IMR-90 (cell line): Measurements from ENCODE around the gene GDNF. TPM values are rescaled to one million over a fixed set of nuclear protein-coding genes. Genes with fewer than 3 reads are reported as not detected.
A peak's percentile ranks its signal among the peaks of the same experiment; 100 is the strongest.

Experiments
- ATAC-seq: fragments of 200-7000 bp; cut with Tn5 transposase; 2 replicates; pipeline ENCODE4 v1.9.1; 2020; ENCODE audit warnings: low read depth, mild to moderate bottlenecking, moderate library complexity
- BruUV-seq: library from RNA; stranded (reverse); fragments of 400-500 nt; replicated peaks from 2 replicates; lab custom pipeline; 2021; lab: Mats Ljungman, UMichigan
- CTCF ChIA-PET: fragments of 300-600 bp; formaldehyde crosslinking; extraction: SDS; loops from one replicate; lab custom pipeline; 2021; ENCODE audit warnings: antibody characterized with exemption; lab: Yijun Ruan, JAX
- POLR2A ChIA-PET: fragments of 300-600 bp; sonication (Branson Sonifier 250); formaldehyde crosslinking; loops from one replicate; lab custom pipeline; 2022; ENCODE audit warnings: antibody characterized with exemption; ENCODE audit not compliant: unreplicated experiment; lab: Charles Lee
- DNase-seq: peaks from one replicate; pipeline ENCODE4 v3.0.0; 2013
- H2AFZ ChIP-seq: replicated peaks from 2 replicates; pipeline ENCODE3; 2013; ENCODE audit warnings: low read length, mild to moderate bottlenecking; ENCODE audit not compliant: poor library complexity
- H2AK5ac ChIP-seq: 2 replicates; pipeline ENCODE4 v1.6.1; 2013; ENCODE audit warnings: low read depth, low read length, inconsistent platforms
- H2AK9ac ChIP-seq: replicated peaks from 2 replicates; pipeline ENCODE3; 2013; ENCODE audit warnings: mild to moderate bottlenecking, low read depth, low read length, moderate library complexity; ENCODE audit not compliant: poor library complexity
- H2BK120ac ChIP-seq: 2 replicates; pipeline ENCODE4 v1.6.1; 2013; ENCODE audit warnings: low read depth, low read length, inconsistent platforms
- H2BK15ac ChIP-seq: 3 replicates; pipeline ENCODE4 v1.6.1; 2013; ENCODE audit warnings: low read depth, low read length, inconsistent platforms
- H2BK20ac ChIP-seq: 2 replicates; pipeline ENCODE4 v1.6.1; 2013; ENCODE audit warnings: low read depth, mild to moderate bottlenecking, inconsistent platforms, low read length, moderate library complexity
- H2BK5ac ChIP-seq: 2 replicates; pipeline ENCODE4 v1.6.1; 2013; ENCODE audit warnings: mild to moderate bottlenecking, low read depth, low read length, inconsistent platforms; ENCODE audit not compliant: poor library complexity, severe bottlenecking
- H3K14ac ChIP-seq: replicated peaks from 2 replicates; pipeline ENCODE4 v1.6.1; 2013; ENCODE audit warnings: low read depth, low read length, inconsistent platforms
- H3K18ac ChIP-seq: 2 replicates; pipeline ENCODE4 v1.6.1; 2013; ENCODE audit warnings: low read depth, low read length, control low read depth
- H3K23ac ChIP-seq: 2 replicates; pipeline ENCODE4 v1.6.1; 2013; ENCODE audit warnings: low read depth, low read length, inconsistent platforms
- H3K27ac ChIP-seq: 2 replicates; pipeline ENCODE4 v1.5.1; 2013; ENCODE audit warnings: mild to moderate bottlenecking, control low read depth, low read length; ENCODE audit not compliant: insufficient read depth
- H3K27me3 ChIP-seq: 2 replicates; pipeline ENCODE4 v1.6.1; 2013; ENCODE audit warnings: low read length; ENCODE audit not compliant: control insufficient read depth, insufficient read depth
- H3K36me3 ChIP-seq: 2 replicates; pipeline ENCODE4 v1.6.1; 2013; ENCODE audit warnings: low read length, mixed read lengths; ENCODE audit not compliant: control insufficient read depth, insufficient read depth
- H3K4ac ChIP-seq: 2 replicates; pipeline ENCODE4 v1.6.1; 2013; ENCODE audit warnings: low read depth, low read length, inconsistent platforms
- H3K4me1 ChIP-seq: 2 replicates; pipeline ENCODE4 v1.6.1; 2013; ENCODE audit warnings: low read length, mixed read lengths; ENCODE audit not compliant: control insufficient read depth, insufficient read depth
- H3K4me2 ChIP-seq: 2 replicates; pipeline ENCODE4 v1.6.1; 2013; ENCODE audit warnings: low read depth, mild to moderate bottlenecking, control low read depth, low read length, moderate library complexity
- H3K4me3 ChIP-seq: 2 replicates; pipeline ENCODE4 v1.5.1; 2013; ENCODE audit warnings: low read depth, mild to moderate bottlenecking, control low read depth, low read length, moderate library complexity; ENCODE audit not compliant: insufficient read depth
- H3K56ac ChIP-seq: 2 replicates; pipeline ENCODE4 v1.6.1; 2013; ENCODE audit warnings: low read length, inconsistent platforms; ENCODE audit not compliant: insufficient read depth; ENCODE audit errors: extremely low read depth
- H3K79me1 ChIP-seq, 2 experiments: 2 replicates each; pipeline ENCODE4 v1.6.1; 2013; ENCODE audit warnings: low read length in 2 of 2, inconsistent platforms in 1 of 2, low read depth in 1 of 2
- H3K9ac ChIP-seq: 2 replicates; pipeline ENCODE4 v1.6.1; 2013; ENCODE audit warnings: low read depth, low read length, control low read depth
- H3K9me1 ChIP-seq: 2 replicates; pipeline ENCODE4 v1.6.1; 2013; ENCODE audit warnings: low read length, inconsistent platforms; ENCODE audit not compliant: insufficient read depth
- H3K9me3 ChIP-seq: 2 replicates; pipeline ENCODE4 v1.6.1; 2013; ENCODE audit warnings: low read length; ENCODE audit not compliant: control insufficient read depth, insufficient read depth
- H4K20me1 ChIP-seq: 2 replicates; pipeline ENCODE4 v1.6.1; 2013; ENCODE audit warnings: low read length, inconsistent platforms; ENCODE audit not compliant: insufficient read depth
- H4K5ac ChIP-seq: 2 replicates; pipeline ENCODE4 v1.6.1; 2013; ENCODE audit warnings: mild to moderate bottlenecking, low read depth, low read length, control low read depth
- H4K8ac ChIP-seq, 2 experiments: 2 replicates each; pipeline ENCODE4 v1.6.1; 2013; ENCODE audit warnings: low read depth in 2 of 2, low read length in 2 of 2, control low read depth in 1 of 2, inconsistent platforms in 1 of 2
- H4K91ac ChIP-seq: 2 replicates; pipeline ENCODE4 v1.6.1; 2013; ENCODE audit warnings: low read depth, low read length, inconsistent platforms; ENCODE audit not compliant: insufficient read depth
- BHLHE40 ChIP-seq: fragments of 150-350 bp; IDR thresholded peaks from 2 replicates; pipeline ENCODE4 v1.6.1; 2016; ENCODE audit warnings: mild to moderate bottlenecking, low read depth, low read length
- CEBPB ChIP-seq: IDR thresholded peaks from 2 replicates; pipeline ENCODE4 v1.6.1; 2012; ENCODE audit warnings: low read depth, low read length, improper control_type of control experiment
- CHD1 ChIP-seq: IDR thresholded peaks from 2 replicates; pipeline ENCODE4 v1.6.1; 2012; ENCODE audit warnings: low read depth, low read length, improper control_type of control experiment
- CTCF ChIP-seq: conservative IDR thresholded peaks from 2 replicates; pipeline ENCODE4 v1.5.1; 2012; ENCODE audit warnings: mild to moderate bottlenecking, low read depth, low read length, improper control_type of control experiment
- ELK1 ChIP-seq: fragments of 150-350 bp; IDR thresholded peaks from 2 replicates; pipeline ENCODE4 v1.6.1; 2016; ENCODE audit warnings: low read depth, mild to moderate bottlenecking, low read length, moderate library complexity, borderline replicate concordance
- FOS ChIP-seq: fragments of 150-350 bp; IDR thresholded peaks from 2 replicates; pipeline ENCODE4 v1.6.1; 2016; ENCODE audit warnings: low read depth, low read length
- MAFK ChIP-seq: IDR thresholded peaks from 2 replicates; pipeline ENCODE4 v1.6.1; 2012; ENCODE audit warnings: low read depth, low read length, improper control_type of control experiment
- MAZ ChIP-seq: IDR thresholded peaks from 2 replicates; pipeline ENCODE4 v1.6.1; 2012; ENCODE audit warnings: low read depth, mild to moderate bottlenecking, low read length, improper control_type of control experiment, moderate library complexity, borderline replicate concordance
- MXI1 ChIP-seq: IDR thresholded peaks from 2 replicates; pipeline ENCODE4 v1.6.1; 2012; ENCODE audit warnings: low read depth, mild to moderate bottlenecking, low read length, moderate library complexity, borderline replicate concordance
- NFE2L2 ChIP-seq: fragments of 150-350 bp; IDR thresholded peaks from 2 replicates; pipeline ENCODE4 v1.6.1; 2016; ENCODE audit warnings: low read depth, mild to moderate bottlenecking, low read length
- POLR2A ChIP-seq: IDR thresholded peaks from 2 replicates; pipeline ENCODE4 v1.6.1; 2012; ENCODE audit warnings: mild to moderate bottlenecking, low read depth, low read length
- RAD21 ChIP-seq: IDR thresholded peaks from 2 replicates; pipeline ENCODE4 v1.6.1; 2012; ENCODE audit warnings: low read length, improper control_type of control experiment
- RCOR1 ChIP-seq: IDR thresholded peaks from 2 replicates; pipeline ENCODE4 v1.6.1; 2012; ENCODE audit warnings: mild to moderate bottlenecking, low read length, improper control_type of control experiment; ENCODE audit not compliant: insufficient replicate concordance
- RFX5 ChIP-seq: IDR thresholded peaks from 2 replicates; pipeline ENCODE4 v1.8.0; 2012; ENCODE audit warnings: low read depth, mild to moderate bottlenecking, low read length, moderate library complexity
- SMC3 ChIP-seq: fragments of 150-350 bp; IDR thresholded peaks from 2 replicates; pipeline ENCODE4 v1.6.1; 2016; ENCODE audit warnings: low read depth, mild to moderate bottlenecking, antibody characterized with exemption, low read length, moderate library complexity
- USF2 ChIP-seq: fragments of 150-350 bp; IDR thresholded peaks from 2 replicates; pipeline ENCODE4 v1.6.1; 2017; ENCODE audit warnings: mild to moderate bottlenecking, antibody characterized with exemption, low read length, low read depth
- WGBS, 2 experiments: methylation state at CpG; one replicate each; pipeline versions ENCODE4 v1.1.5 to v1.1.7; 2013; ENCODE audit warnings: missing lambda C conversion rate in 2 of 2; ENCODE audit not compliant: insufficient read length in 1 of 2; ENCODE audit errors: extremely low coverage in 2 of 2; 5-methylcytosine and 5-hydroxymethylcytosine counted together
- dilution Hi-C: fragments of 300-500 bp; cut with HindIII; formaldehyde crosslinking; loops from one replicate; pipeline ENCODE4 v1.14.3; 2018; ENCODE audit warnings: low sequenced_read_pairs; ENCODE audit not compliant: unreplicated experiment
- in situ Hi-C: fragments of 300-500 bp; cut with MboI; formaldehyde crosslinking; loops from 3 replicates; pipeline ENCODE4 v1.14.3; 2019; ENCODE audit warnings: low sequenced_read_pairs, inconsistent platforms, mixed read lengths
- intact Hi-C: fragments of 100-400 bp; cut with micrococcal nuclease; formaldehyde crosslinking; loops from 2 replicates; pipeline ENCODE4 v1.10.0; 2022
- polyA plus RNA-seq, 3 experiments: library from polyadenylated mRNA; depleted of rRNA; stranded (reverse); fragments of >200 nt; gene quantifications; 2 replicates each; pipeline ENCODE4 v1.2.3, GENCODE V29; 2012; ENCODE audit warnings: low replicate concordance in 1 of 3
- total RNA-seq: library from RNA; depleted of rRNA; stranded (reverse); fragments of >200 nt; gene quantifications from 2 replicates; pipeline ENCODE4 v1.2.3, GENCODE V29; 2012

The GDNF gene
- total and polyA plus RNA-seq, 2 of the 4 experiments (the other 2 are of a cell fraction) = 0.18 to 0.82 TPM

DNA sequence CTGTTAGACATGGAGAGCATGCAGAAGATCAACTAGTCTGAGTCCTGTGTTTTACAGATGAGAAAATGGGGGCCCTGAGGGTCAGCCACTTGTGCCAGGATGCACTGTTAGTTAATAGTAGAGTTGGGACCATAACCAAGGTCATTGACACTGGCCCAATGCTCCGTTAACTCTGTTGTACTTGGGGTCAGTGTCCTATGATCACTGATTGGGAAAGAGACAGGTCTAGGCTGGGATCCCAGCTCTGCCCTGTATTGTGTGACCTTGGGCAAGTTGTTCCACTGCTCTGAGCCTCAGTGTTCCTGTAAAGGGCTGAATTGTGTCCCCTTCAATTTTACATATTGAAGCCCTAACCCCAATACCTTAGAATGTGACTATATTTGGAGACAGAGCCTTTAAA, 70.0 kb downstream of the GDNF start:
- no CpG with 5 or more reads among the region's 1 CpG for WGBS, 2 experiments
- H2BK20ac ChIP-seq = peak overlapping the region; percentile 86
- intact Hi-C loops = loop anchor here (5.0 kb wide), 2 partner anchors 67 to 422 kb away; no protein-coding TSS in a partner anchor
- peak overlapping the region; percentile 61 for H3K14ac ChIP-seq
- H2AK5ac ChIP-seq = peak overlapping the region; percentile 41
- peak overlapping the region; percentile 95 for H2BK120ac ChIP-seq
- peak overlapping the region; percentile 57 to 70; a peak in 2 of 4 replicates for H4K8ac ChIP-seq
- dilution Hi-C loops = no loop called here
- peaks cover 6% of the 10 kb centered on the region for H4K20me1 ChIP-seq
- H3K27ac ChIP-seq = no peak overlapping the region
- CTCF ChIA-PET = no interaction called here
- no peaks in the 10 kb centered on the region for H3K79me1 ChIP-seq
- H3K23ac ChIP-seq = peak overlapping the region; percentile 2; the same call in 1 of the 2 replicates
- no TSS peak for BruUV-seq
- no peaks in the 10 kb centered on the region for H3K9me3 ChIP-seq
- no peak overlapping the region for H2AFZ ChIP-seq
- peaks cover 21% of the 10 kb centered on the region for H3K4me1 ChIP-seq
- no peak for ATAC-seq
- H3K36me3 ChIP-seq = no peaks in the 10 kb centered on the region
- no peak overlapping the region for H3K9ac ChIP-seq
- POLR2A ChIA-PET = no interaction called here
- peak overlapping the region; percentile 69 for H4K91ac ChIP-seq
- H3K27me3 ChIP-seq = no peaks in the 10 kb centered on the region
- H3K4me2 ChIP-seq = no peak overlapping the region
- no peak overlapping the region; the same call in 1 of the 2 replicates for H4K5ac ChIP-seq
- H2BK5ac ChIP-seq = peak overlapping the region; percentile 8
- DNase-seq = no peak
- peak overlapping the region; percentile 89 for H3K4ac ChIP-seq
- H3K4me3 ChIP-seq = no peak overlapping the region
- H2AK9ac ChIP-seq = no peak overlapping the region
- no peak overlapping the region for H3K56ac ChIP-seq
- peaks cover 7% of the 10 kb centered on the region for H3K9me1 ChIP-seq
- in situ Hi-C loops = no loop called here
- H3K18ac ChIP-seq = peak overlapping the region; percentile 66; the same call in 1 of the 2 replicates
- TF ChIP-seq BHLHE40 = no peak
- no peak for TF ChIP-seq SMC3
- no peak for TF ChIP-seq RAD21
- no peak for TF ChIP-seq CTCF
- TF ChIP-seq RCOR1 = no peak
- TF ChIP-seq NFE2L2 = no peak
- TF ChIP-seq CEBPB = no peak
- no peak for TF ChIP-seq ELK1
- TF ChIP-seq RFX5 = no peak
- TF ChIP-seq USF2 = no peak
- TF ChIP-seq POLR2A = no peak
- no peak for TF ChIP-seq FOS
- TF ChIP-seq MXI1 = no peak
- no peak for TF ChIP-seq MAFK
- no peak for TF ChIP-seq CHD1
- TF ChIP-seq MAZ = no peak
- H2BK15ac ChIP-seq = peak overlapping the region; percentile 81; the same call in 2 of the 3 replicates
